Heart left ventricle (tissue), 13 donors: ENCODE data around the gene PTPN1.

ENCODE experiments used
- POLR2A ChIP-seq, 2 donors: fragments of 450-650 bp; IDR thresholded peaks; one replicate each; pipeline ENCODE4 v1.6.1; 2017; ENCODE audit warnings: antibody characterized with exemption in 2 of 2, mild to moderate bottlenecking in 2 of 2, moderate library complexity in 2 of 2
- TF ChIP-seq, protein P1 (sequence below), 12 donors: fragments of 200-600 bp; sonication (generic) in 4 of 12; IDR thresholded peaks; one replicate each; pipeline versions ENCODE4 v1.5.0 to v1.8.0; 2018 to 2022; ENCODE audit warnings: antibody characterized with exemption in 12 of 12, mild to moderate bottlenecking in 5 of 12
- donor health status: ischemic (EF 13 %, LVEDD 7.1; RV severe dilation, severe dysfunction).
- donor health status: DM: no; HTN: yes; CAD: no.
- donor health status: DM: no; HTN: no; CAD: no.
- donor health status: ischemic (EF 25% LVEDD 6.9; RV normal size, moderate dysfunction).
- donor health status: ischemic (EF 25% LVEDD 5.7; RV mildly dilated, moderate dysfunction).
- donor health status: ischemic (EF 35%, LVEDD 5.7; RV mildly dilated, moderate dysfunction).
- donor health status: nonischemic (EF 11% LVEDD 7.7; RV severe dilation, severe dysfunction).
- donor health status: DM: yes; HTN: yes; CAD: no.
- donor health status: PGD.
- donor health status: ischemic (EF 29% LVEDD 5.4; RV normal size, mild dysfunction).
- donor health status: nonischemic (EF 23%, LVEDD 6.1; RV moderate dilation, normal function).

GRCh38 chr20:50562262-50562701 is 52.1 kb downstream of the PTPN1 start:
- TF ChIP-seq, protein P1, sequence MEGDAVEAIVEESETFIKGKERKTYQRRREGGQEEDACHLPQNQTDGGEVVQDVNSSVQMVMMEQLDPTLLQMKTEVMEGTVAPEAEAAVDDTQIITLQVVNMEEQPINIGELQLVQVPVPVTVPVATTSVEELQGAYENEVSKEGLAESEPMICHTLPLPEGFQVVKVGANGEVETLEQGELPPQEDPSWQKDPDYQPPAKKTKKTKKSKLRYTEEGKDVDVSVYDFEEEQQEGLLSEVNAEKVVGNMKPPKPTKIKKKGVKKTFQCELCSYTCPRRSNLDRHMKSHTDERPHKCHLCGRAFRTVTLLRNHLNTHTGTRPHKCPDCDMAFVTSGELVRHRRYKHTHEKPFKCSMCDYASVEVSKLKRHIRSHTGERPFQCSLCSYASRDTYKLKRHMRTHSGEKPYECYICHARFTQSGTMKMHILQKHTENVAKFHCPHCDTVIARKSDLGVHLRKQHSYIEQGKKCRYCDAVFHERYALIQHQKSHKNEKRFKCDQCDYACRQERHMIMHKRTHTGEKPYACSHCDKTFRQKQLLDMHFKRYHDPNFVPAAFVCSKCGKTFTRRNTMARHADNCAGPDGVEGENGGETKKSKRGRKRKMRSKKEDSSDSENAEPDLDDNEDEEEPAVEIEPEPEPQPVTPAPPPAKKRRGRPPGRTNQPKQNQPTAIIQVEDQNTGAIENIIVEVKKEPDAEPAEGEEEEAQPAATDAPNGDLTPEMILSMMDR (IDR thresholded peaks at IDR 0.05) = no peak
- TF ChIP-seq POLR2A (IDR thresholded peaks at IDR 0.05) = no peak
